Neuron (in vitro differentiated cells): Measurements from ENCODE around the gene PRKD1.
"Not testable (repeated sequence)": the region's sequence is repeated elsewhere in the genome, so short reads cannot be mapped to it uniquely, and the experiment has no call there.

Source experiments
- H2AFZ ChIP-seq: one replicate; pipeline ENCODE4 v1.6.1; 2013; ENCODE audit warnings: low read depth, mild to moderate bottlenecking, inconsistent platforms, low read length, moderate library complexity
- H3K27me3 ChIP-seq: one replicate; pipeline ENCODE4 v1.6.1; 2013; ENCODE audit warnings: low read length; ENCODE audit not compliant: insufficient read depth
- H3K36me3 ChIP-seq: one replicate; pipeline ENCODE4 v1.6.1; 2013; ENCODE audit warnings: low read length; ENCODE audit not compliant: insufficient read depth
- H3K4me1 ChIP-seq: one replicate; pipeline ENCODE4 v1.6.1; 2013; ENCODE audit warnings: low read length; ENCODE audit not compliant: insufficient read depth
- H3K4me3 ChIP-seq: 2 replicates; pipeline ENCODE4 v1.5.1; 2013; ENCODE audit warnings: mild to moderate bottlenecking, low read length, moderate library complexity
- H3K9me3 ChIP-seq: one replicate; pipeline ENCODE4 v1.6.1; 2013; ENCODE audit warnings: low read length

Gene PRKD1

GRCh38 chr14:29895591-29896083 is 32.0 kb downstream of the PRKD1 start:
- Histone ChIP-seq H2AFZ (no peak overlapping the region), H3K36me3 (no peaks in the 10 kb centered on the region), H3K9me3 (no peaks in the 10 kb centered on the region), H3K27me3 (no peaks in the 10 kb centered on the region), H3K4me1 (peaks cover 5% of the 10 kb centered on the region), H3K4me3 (no peak overlapping the region)

GRCh38 chr14:29893989-29894388 is 33.7 kb downstream of the PRKD1 start:
- no peaks in the 10 kb centered on the region for H3K36me3 ChIP-seq
- peaks cover 5% of the 10 kb centered on the region for H3K4me1 ChIP-seq
- no peaks in the 10 kb centered on the region for H3K27me3 ChIP-seq
- H3K4me3 ChIP-seq = no peak overlapping the region
- H2AFZ ChIP-seq = no peak overlapping the region
- no peaks in the 10 kb centered on the region for H3K9me3 ChIP-seq

- Histone ChIP-seq H3K27me3 (no peaks in the 10 kb centered on the region), H3K36me3 (no peaks in the 10 kb centered on the region), H3K4me3 (no peak overlapping the region), H3K9me3 (no peaks in the 10 kb centered on the region), H3K4me1 (peaks cover 5% of the 10 kb centered on the region), H2AFZ (no peak overlapping the region)
These were observed 35.3 kb downstream of the PRKD1 start for GRCh38 chr14:29892327-29892726.

- Histone ChIP-seq H3K4me1 (no peaks in the 10 kb centered on the region), H3K4me3 (no peak overlapping the region), H2AFZ (no peak overlapping the region), H3K36me3 (no peaks in the 10 kb centered on the region), H3K27me3 (no peaks in the 10 kb centered on the region), H3K9me3 (no peaks in the 10 kb centered on the region)
These were observed 41.7 kb downstream of the PRKD1 start for GRCh38 chr14:29885988-29886387.

- no peaks in the 10 kb centered on the region for H3K36me3 ChIP-seq
- no peaks in the 10 kb centered on the region for H3K27me3 ChIP-seq
- H3K9me3 ChIP-seq = no peaks in the 10 kb centered on the region
- H3K4me3 ChIP-seq = no peak overlapping the region
- H3K4me1 ChIP-seq = peaks cover 7% of the 10 kb centered on the region
- H2AFZ ChIP-seq = no peak overlapping the region
These were observed 59.6 kb downstream of the PRKD1 start for GRCh38 chr14:29868000-29868399.

GRCh38 chr14:29865299-29865698 is 62.3 kb downstream of the PRKD1 start:
- H3K4me1 ChIP-seq = peaks cover 7% of the 10 kb centered on the region
- no peak overlapping the region for H3K4me3 ChIP-seq
- H3K9me3 ChIP-seq = no peaks in the 10 kb centered on the region
- H3K36me3 ChIP-seq = no peaks in the 10 kb centered on the region
- H2AFZ ChIP-seq = no peak overlapping the region
- H3K27me3 ChIP-seq = no peaks in the 10 kb centered on the region

- H3K9me3 ChIP-seq = no peaks in the 10 kb centered on the region
- no peak overlapping the region for H3K4me3 ChIP-seq
- no peak overlapping the region for H2AFZ ChIP-seq
- no peaks in the 10 kb centered on the region for H3K27me3 ChIP-seq
- peaks cover 7% of the 10 kb centered on the region for H3K4me1 ChIP-seq
- H3K36me3 ChIP-seq = no peaks in the 10 kb centered on the region
These were observed 65.7 kb downstream of the PRKD1 start for GRCh38 chr14:29861996-29862395.

- Histone ChIP-seq H3K27me3 (no peaks in the 10 kb centered on the region), H2AFZ (no peak overlapping the region), H3K9me3 (no peaks in the 10 kb centered on the region), H3K4me1 (no peaks in the 10 kb centered on the region), H3K4me3 (no peak overlapping the region), H3K36me3 (no peaks in the 10 kb centered on the region)
These were observed 69.3 kb downstream of the PRKD1 start for GRCh38 chr14:29858299-29858698.

- Histone ChIP-seq H3K27me3 (no peaks in the 10 kb centered on the region), H3K9me3 (no peaks in the 10 kb centered on the region), H2AFZ (no peak overlapping the region), H3K4me1 (no peaks in the 10 kb centered on the region), H3K36me3 (no peaks in the 10 kb centered on the region), H3K4me3 (no peak overlapping the region)
These were observed 70.1 kb downstream of the PRKD1 start for GRCh38 chr14:29857551-29857950.

GRCh38 chr14:29856516-29856915 is 71.1 kb downstream of the PRKD1 start:
- Histone ChIP-seq H3K4me3 (no peak overlapping the region), H3K9me3 (no peaks in the 10 kb centered on the region), H3K27me3 (no peaks in the 10 kb centered on the region)

GRCh38 chr14:29853691-29854090 is 74.0 kb downstream of the PRKD1 start:
- not testable (repeated sequence) for H2AFZ ChIP-seq, H3K9me3 ChIP-seq, H3K36me3 ChIP-seq, H3K4me3 ChIP-seq, H3K4me1 ChIP-seq, H3K27me3 ChIP-seq

More at GRCh38 chr14:29856516-29856915, 71.1 kb downstream of the PRKD1 start:
- Histone ChIP-seq H2AFZ (no peak overlapping the region), H3K36me3 (no peaks in the 10 kb centered on the region), H3K4me1 (no peaks in the 10 kb centered on the region)

- Histone ChIP-seq H3K27me3 (no peaks in the 10 kb centered on the region), H3K4me3 (no peak overlapping the region), H3K36me3 (no peaks in the 10 kb centered on the region), H3K9me3 (no peaks in the 10 kb centered on the region), H3K4me1 (no peaks in the 10 kb centered on the region), H2AFZ (no peak overlapping the region)
These were observed 74.4 kb downstream of the PRKD1 start for GRCh38 chr14:29853272-29853671.

GRCh38 chr14:29851397-29851796 is 76.2 kb downstream of the PRKD1 start:
- H3K36me3 ChIP-seq = no peaks in the 10 kb centered on the region
- no peak overlapping the region for H2AFZ ChIP-seq
- no peaks in the 10 kb centered on the region for H3K9me3 ChIP-seq
- no peak overlapping the region for H3K4me3 ChIP-seq
- no peaks in the 10 kb centered on the region for H3K27me3 ChIP-seq
- peaks cover 4% of the 10 kb centered on the region for H3K4me1 ChIP-seq

- Histone ChIP-seq H3K27me3 (no peaks in the 10 kb centered on the region), H3K4me3 (no peak overlapping the region), H3K4me1 (peaks cover 4% of the 10 kb centered on the region), H2AFZ (no peak overlapping the region), H3K36me3 (no peaks in the 10 kb centered on the region), H3K9me3 (no peaks in the 10 kb centered on the region)
These were observed 80.6 kb downstream of the PRKD1 start for GRCh38 chr14:29847056-29847380.
